Measurements from ENCODE around the gene ANKRD30A. TPM values are rescaled to one million over a fixed set of nuclear protein-coding genes. Genes with fewer than 3 reads are reported as not detected.
"Not testable (repeated sequence)": the region's sequence is repeated elsewhere in the genome, so short reads cannot be mapped to it uniquely, and the experiment has no call there.

The ANKRD30A gene
- total RNA-seq, 1 donor from 2014 or later, result not detected

- no peaks in the 10 kb centered on the region for H3K9me3 ChIP-seq
- no peaks in the 10 kb centered on the region for H3K4me1 ChIP-seq
- no peak for DNase-seq (ENCODE audit: low spot score in 2 of 2)
- intact Hi-C loops (cut with DNase I), result no loop called here
- no peaks in the 10 kb centered on the region for H3K36me3 ChIP-seq
- no peaks in the 10 kb centered on the region for H3K27me3 ChIP-seq
- no peak overlapping the region for H3K27ac ChIP-seq
- no peak overlapping the region for H3K4me3 ChIP-seq
- no peak for TF ChIP-seq CTCF (IDR thresholded peaks at IDR 0.05)
Measured at GRCh38 chr10:37124532-37124931, 866 bp upstream of the ANKRD30A start.

- no peak overlapping the region for H3K4me3 ChIP-seq
- H3K4me1 ChIP-seq, result no peaks in the 10 kb centered on the region
- intact Hi-C loops (cut with DNase I), result no loop called here
- TF ChIP-seq CTCF (IDR thresholded peaks at IDR 0.05), result no peak
- no peak overlapping the region for H3K27ac ChIP-seq
- no peaks in the 10 kb centered on the region for H3K9me3 ChIP-seq
- no peak for DNase-seq (ENCODE audit: low spot score in 2 of 2)
- no peaks in the 10 kb centered on the region for H3K36me3 ChIP-seq
- H3K27me3 ChIP-seq, result no peaks in the 10 kb centered on the region
Measured at GRCh38 chr10:37125921-37126320, 523 bp downstream of the ANKRD30A start.

GRCh38 chr10:37146443-37146842 is 21.0 kb downstream of the ANKRD30A start:
- Histone ChIP-seq H3K27ac (no peak overlapping the region), H3K9me3 (no peaks in the 10 kb centered on the region), H3K4me3 (no peak overlapping the region), H3K36me3 (no peaks in the 10 kb centered on the region), H3K27me3 (no peaks in the 10 kb centered on the region), H3K4me1 (no peaks in the 10 kb centered on the region)
- no peak for TF ChIP-seq CTCF (IDR thresholded peaks at IDR 0.05)
- intact Hi-C loops (cut with DNase I), result no loop called here
- DNase-seq (ENCODE audit: low spot score in 2 of 2), result no peak

GRCh38 chr10:37162430-37162829 is 37.0 kb downstream of the ANKRD30A start:
- H3K27ac ChIP-seq; DNase-seq (ENCODE audit: low spot score in 2 of 2); H3K27me3 ChIP-seq; H3K4me1 ChIP-seq; H3K36me3 ChIP-seq; intact Hi-C loops (cut with DNase I); H3K4me3 ChIP-seq; H3K9me3 ChIP-seq: not testable (repeated sequence)

- H3K36me3 ChIP-seq; H3K4me1 ChIP-seq; H3K27ac ChIP-seq; H3K27me3 ChIP-seq; intact Hi-C loops (cut with DNase I); H3K9me3 ChIP-seq; H3K4me3 ChIP-seq: not testable (repeated sequence)
- DNase-seq (ENCODE audit: low spot score in 2 of 2), result peak in 1 of 2 donors; percentile 65
Measured at GRCh38 chr10:37171945-37172344, 46.5 kb downstream of the ANKRD30A start.

GRCh38 chr10:37178296-37178695 is 52.9 kb downstream of the ANKRD30A start:
- H3K4me3 ChIP-seq; H3K36me3 ChIP-seq; intact Hi-C loops (cut with DNase I); H3K27me3 ChIP-seq; H3K4me1 ChIP-seq; H3K27ac ChIP-seq; H3K9me3 ChIP-seq; DNase-seq (ENCODE audit: low spot score in 2 of 2): not testable (repeated sequence)

- H3K36me3 ChIP-seq; DNase-seq (ENCODE audit: low spot score in 2 of 2); H3K4me1 ChIP-seq; H3K27me3 ChIP-seq; intact Hi-C loops (cut with DNase I); H3K4me3 ChIP-seq; H3K27ac ChIP-seq; H3K9me3 ChIP-seq: not testable (repeated sequence)
Measured at GRCh38 chr10:37182719-37183118, 57.3 kb downstream of the ANKRD30A start.

- Histone ChIP-seq H3K27ac (no peak overlapping the region), H3K36me3 (no peaks in the 10 kb centered on the region), H3K4me3 (no peak overlapping the region), H3K4me1 (no peaks in the 10 kb centered on the region), H3K9me3 (no peaks in the 10 kb centered on the region), H3K27me3 (no peaks in the 10 kb centered on the region)
- DNase-seq (ENCODE audit: low spot score in 2 of 2), result no peak
- no peak for TF ChIP-seq CTCF (IDR thresholded peaks at IDR 0.05)
- intact Hi-C loops (cut with DNase I), result no loop called here
Measured at GRCh38 chr10:37206132-37206531, 80.7 kb downstream of the ANKRD30A start.
